Measurements from ENCODE around the gene LAMC1. TPM values are rescaled to one million over a fixed set of nuclear protein-coding genes. Genes with fewer than 3 reads are reported as not detected.

The LAMC1 gene
- total and polyA plus RNA-seq, 10 of the 15 experiments (the other 5 are each of a cell fraction or from before 2014, with no cell fraction given): 4.6 to 51.4 (median 25.6) TPM

DNA sequence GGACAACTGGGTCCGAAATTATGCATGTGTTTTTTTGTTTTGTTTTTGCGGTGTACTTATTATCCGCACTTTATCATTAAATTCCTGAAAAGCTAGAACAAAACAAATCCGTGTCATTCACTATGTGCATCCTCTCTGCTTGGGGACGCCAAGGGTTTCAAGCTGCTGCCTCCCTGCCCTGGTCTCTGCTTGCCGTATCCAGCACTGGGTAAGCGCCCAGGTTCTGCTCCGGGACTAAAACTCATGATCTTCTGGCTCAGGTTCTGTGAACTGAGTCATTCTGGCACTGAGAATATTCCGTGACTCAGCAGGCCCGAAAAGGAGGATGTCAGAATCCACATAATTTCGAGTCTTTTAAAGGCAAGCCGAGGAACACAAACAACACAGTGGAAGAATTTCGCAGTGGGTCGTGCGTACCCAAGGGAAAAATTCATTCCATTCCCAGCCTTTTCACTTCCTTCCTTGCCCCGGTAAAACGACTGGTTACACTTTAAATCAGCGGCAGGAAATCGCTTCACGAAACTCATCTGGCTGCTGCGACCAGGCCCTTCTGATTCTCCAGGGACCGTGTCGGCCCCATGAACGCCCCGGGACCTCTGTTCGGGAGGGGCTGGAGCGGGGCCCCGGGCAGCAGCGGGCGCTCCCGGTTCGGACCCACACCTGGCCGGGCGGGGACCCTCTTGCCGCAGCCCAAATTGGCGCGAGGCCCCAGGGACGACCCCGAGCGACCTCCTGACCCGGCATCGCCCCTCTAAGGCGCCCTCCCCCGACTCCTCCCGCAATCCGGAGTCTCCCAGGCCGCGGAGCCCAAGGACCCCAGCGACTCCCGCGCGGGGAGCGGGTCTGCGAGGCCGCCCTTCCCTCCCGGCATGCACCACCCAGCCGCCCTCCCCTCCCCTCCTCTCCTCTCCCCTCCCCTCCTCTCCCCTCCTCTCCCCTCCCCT, 746 bp upstream of the LAMC1 start (continued):
- TF ChIP-seq NFIC (IDR thresholded peaks at IDR 0.05; ENCODE audit: low read depth, low read length) (peak; percentile 38; the same call in 1 of the 2 replicates), KLF5 (IDR thresholded peaks at IDR 0.05; ENCODE audit: partially characterized antibody) (no peak), WRNIP1 (IDR thresholded peaks at IDR 0.05; ENCODE audit: borderline replicate concordance, low read depth, low read length) (no peak), ZNF24 (IDR thresholded peaks at IDR 0.05) (no peak), RUNX3 (IDR thresholded peaks at IDR 0.05; ENCODE audit: low read length) (no peak), HDAC6 (IDR thresholded peaks at IDR 0.05; ENCODE audit: unreplicated experiment) (no peak), SMARCA5 (IDR thresholded peaks at IDR 0.05) (no peak), DPF2 (IDR thresholded peaks at IDR 0.05) (peak; percentile 82), TCF7 (IDR thresholded peaks at IDR 0.05; ENCODE audit: borderline replicate concordance) (no peak), EED (IDR thresholded peaks at IDR 0.05; ENCODE audit: low read depth) (peak; percentile 91)
- TF ChIP-seq, protein P1, sequence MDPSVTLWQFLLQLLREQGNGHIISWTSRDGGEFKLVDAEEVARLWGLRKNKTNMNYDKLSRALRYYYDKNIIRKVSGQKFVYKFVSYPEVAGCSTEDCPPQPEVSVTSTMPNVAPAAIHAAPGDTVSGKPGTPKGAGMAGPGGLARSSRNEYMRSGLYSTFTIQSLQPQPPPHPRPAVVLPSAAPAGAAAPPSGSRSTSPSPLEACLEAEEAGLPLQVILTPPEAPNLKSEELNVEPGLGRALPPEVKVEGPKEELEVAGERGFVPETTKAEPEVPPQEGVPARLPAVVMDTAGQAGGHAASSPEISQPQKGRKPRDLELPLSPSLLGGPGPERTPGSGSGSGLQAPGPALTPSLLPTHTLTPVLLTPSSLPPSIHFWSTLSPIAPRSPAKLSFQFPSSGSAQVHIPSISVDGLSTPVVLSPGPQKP (IDR thresholded peaks at IDR 0.05; ENCODE audit: low read depth, low read length): no peak
- TF ChIP-seq, protein P2, sequence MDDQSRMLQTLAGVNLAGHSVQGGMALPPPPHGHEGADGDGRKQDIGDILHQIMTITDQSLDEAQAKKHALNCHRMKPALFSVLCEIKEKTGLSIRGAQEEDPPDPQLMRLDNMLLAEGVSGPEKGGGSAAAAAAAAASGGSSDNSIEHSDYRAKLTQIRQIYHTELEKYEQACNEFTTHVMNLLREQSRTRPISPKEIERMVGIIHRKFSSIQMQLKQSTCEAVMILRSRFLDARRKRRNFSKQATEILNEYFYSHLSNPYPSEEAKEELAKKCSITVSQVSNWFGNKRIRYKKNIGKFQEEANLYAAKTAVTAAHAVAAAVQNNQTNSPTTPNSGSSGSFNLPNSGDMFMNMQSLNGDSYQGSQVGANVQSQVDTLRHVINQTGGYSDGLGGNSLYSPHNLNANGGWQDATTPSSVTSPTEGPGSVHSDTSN (IDR thresholded peaks at IDR 0.05; ENCODE audit: insufficient replicate concordance, low read depth, low read length): no peak
- TF ChIP-seq, protein P3, sequence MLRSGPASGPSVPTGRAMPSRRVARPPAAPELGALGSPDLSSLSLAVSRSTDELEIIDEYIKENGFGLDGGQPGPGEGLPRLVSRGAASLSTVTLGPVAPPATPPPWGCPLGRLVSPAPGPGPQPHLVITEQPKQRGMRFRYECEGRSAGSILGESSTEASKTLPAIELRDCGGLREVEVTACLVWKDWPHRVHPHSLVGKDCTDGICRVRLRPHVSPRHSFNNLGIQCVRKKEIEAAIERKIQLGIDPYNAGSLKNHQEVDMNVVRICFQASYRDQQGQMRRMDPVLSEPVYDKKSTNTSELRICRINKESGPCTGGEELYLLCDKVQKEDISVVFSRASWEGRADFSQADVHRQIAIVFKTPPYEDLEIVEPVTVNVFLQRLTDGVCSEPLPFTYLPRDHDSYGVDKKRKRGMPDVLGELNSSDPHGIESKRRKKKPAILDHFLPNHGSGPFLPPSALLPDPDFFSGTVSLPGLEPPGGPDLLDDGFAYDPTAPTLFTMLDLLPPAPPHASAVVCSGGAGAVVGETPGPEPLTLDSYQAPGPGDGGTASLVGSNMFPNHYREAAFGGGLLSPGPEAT (IDR thresholded peaks at IDR 0.05; ENCODE audit: low read depth): peak; percentile 86
- TF ChIP-seq, protein P4, sequence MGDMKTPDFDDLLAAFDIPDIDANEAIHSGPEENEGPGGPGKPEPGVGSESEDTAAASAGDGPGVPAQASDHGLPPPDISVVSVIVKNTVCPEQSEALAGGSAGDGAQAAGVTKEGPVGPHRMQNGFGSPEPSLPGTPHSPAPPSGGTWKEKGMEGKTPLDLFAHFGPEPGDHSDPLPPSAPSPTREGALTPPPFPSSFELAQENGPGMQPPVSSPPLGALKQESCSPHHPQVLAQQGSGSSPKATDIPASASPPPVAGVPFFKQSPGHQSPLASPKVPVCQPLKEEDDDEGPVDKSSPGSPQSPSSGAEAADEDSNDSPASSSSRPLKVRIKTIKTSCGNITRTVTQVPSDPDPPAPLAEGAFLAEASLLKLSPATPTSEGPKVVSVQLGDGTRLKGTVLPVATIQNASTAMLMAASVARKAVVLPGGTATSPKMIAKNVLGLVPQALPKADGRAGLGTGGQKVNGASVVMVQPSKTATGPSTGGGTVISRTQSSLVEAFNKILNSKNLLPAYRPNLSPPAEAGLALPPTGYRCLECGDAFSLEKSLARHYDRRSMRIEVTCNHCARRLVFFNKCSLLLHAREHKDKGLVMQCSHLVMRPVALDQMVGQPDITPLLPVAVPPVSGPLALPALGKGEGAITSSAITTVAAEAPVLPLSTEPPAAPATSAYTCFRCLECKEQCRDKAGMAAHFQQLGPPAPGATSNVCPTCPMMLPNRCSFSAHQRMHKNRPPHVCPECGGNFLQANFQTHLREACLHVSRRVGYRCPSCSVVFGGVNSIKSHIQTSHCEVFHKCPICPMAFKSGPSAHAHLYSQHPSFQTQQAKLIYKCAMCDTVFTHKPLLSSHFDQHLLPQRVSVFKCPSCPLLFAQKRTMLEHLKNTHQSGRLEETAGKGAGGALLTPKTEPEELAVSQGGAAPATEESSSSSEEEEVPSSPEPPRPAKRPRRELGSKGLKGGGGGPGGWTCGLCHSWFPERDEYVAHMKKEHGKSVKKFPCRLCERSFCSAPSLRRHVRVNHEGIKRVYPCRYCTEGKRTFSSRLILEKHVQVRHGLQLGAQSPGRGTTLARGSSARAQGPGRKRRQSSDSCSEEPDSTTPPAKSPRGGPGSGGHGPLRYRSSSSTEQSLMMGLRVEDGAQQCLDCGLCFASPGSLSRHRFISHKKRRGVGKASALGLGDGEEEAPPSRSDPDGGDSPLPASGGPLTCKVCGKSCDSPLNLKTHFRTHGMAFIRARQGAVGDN (IDR thresholded peaks at IDR 0.05): 0 out of 2 replicates have a peak, but pooled peaks have one; percentile 5
- TF ChIP-seq, protein P5, sequence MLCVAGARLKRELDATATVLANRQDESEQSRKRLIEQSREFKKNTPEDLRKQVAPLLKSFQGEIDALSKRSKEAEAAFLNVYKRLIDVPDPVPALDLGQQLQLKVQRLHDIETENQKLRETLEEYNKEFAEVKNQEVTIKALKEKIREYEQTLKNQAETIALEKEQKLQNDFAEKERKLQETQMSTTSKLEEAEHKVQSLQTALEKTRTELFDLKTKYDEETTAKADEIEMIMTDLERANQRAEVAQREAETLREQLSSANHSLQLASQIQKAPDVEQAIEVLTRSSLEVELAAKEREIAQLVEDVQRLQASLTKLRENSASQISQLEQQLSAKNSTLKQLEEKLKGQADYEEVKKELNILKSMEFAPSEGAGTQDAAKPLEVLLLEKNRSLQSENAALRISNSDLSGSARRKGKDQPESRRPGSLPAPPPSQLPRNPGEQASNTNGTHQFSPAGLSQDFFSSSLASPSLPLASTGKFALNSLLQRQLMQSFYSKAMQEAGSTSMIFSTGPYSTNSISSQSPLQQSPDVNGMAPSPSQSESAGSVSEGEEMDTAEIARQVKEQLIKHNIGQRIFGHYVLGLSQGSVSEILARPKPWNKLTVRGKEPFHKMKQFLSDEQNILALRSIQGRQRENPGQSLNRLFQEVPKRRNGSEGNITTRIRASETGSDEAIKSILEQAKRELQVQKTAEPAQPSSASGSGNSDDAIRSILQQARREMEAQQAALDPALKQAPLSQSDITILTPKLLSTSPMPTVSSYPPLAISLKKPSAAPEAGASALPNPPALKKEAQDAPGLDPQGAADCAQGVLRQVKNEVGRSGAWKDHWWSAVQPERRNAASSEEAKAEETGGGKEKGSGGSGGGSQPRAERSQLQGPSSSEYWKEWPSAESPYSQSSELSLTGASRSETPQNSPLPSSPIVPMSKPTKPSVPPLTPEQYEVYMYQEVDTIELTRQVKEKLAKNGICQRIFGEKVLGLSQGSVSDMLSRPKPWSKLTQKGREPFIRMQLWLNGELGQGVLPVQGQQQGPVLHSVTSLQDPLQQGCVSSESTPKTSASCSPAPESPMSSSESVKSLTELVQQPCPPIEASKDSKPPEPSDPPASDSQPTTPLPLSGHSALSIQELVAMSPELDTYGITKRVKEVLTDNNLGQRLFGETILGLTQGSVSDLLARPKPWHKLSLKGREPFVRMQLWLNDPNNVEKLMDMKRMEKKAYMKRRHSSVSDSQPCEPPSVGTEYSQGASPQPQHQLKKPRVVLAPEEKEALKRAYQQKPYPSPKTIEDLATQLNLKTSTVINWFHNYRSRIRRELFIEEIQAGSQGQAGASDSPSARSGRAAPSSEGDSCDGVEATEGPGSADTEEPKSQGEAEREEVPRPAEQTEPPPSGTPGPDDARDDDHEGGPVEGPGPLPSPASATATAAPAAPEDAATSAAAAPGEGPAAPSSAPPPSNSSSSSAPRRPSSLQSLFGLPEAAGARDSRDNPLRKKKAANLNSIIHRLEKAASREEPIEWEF (IDR thresholded peaks at IDR 0.05; ENCODE audit: insufficient replicate concordance, low read depth, low read length): no peak
